Gastrocnemius medialis (tissue), 4 donors: Measurements from ENCODE around the gene U2AF1.
"Not testable (repeated sequence)": the region's sequence is repeated elsewhere in the genome, so short reads cannot be mapped to it uniquely, and the experiment has no call there.

Source experiments
- CTCF ChIP-seq, 5 experiments: fragments of 450-650 bp in 3 of 5; fragments of 200-600 bp in 2 of 5; sonication (generic) in 2 of 5; IDR thresholded peaks in 4 of 5; conservative IDR thresholded peaks in 1 of 5; 1 replicate in 4 of 5; 2 replicates in 1 of 5; pipeline ENCODE4 v1.5.1; 2016 to 2019; ENCODE audit warnings: antibody characterized with exemption in 5 of 5, mild to moderate bottlenecking in 3 of 5, moderate library complexity in 3 of 5
- POLR2A ChIP-seq, 2 donors: fragments of 450-650 bp; IDR thresholded peaks; one replicate each; pipeline ENCODE4 v1.6.1; 2017; ENCODE audit warnings: antibody characterized with exemption in 2 of 2, mild to moderate bottlenecking in 2 of 2, moderate library complexity in 2 of 2

DNA sequence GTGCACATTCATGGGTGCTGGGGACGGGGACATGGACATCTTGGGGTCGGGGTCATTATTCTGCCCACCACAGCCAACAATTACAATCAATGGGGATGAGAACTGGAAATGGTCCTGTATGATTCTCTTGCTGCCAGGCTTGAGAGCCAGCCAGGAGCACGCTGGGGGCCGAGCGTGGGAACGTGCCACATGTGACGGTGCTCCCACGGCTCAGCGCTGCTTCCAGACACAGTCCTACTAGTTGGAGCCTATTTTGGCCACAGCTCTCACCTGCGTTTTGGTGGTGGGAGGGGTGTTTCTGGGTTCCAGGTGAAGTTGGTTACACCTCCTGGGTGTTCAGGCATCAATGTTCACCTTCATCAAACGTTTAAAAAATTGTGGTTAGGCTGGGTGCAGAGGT, 42.0 kb upstream of the U2AF1 start:
- TF ChIP-seq CTCF (IDR thresholded peaks at IDR 0.05 in 4 of 5, conservative IDR thresholded peaks at IDR 0.05 in 1 of 5); POLR2A (IDR thresholded peaks at IDR 0.05): not testable (repeated sequence)
